NCI-H446 treated with DMSO at 0.1 percent for 48 hours (cell line): ENCODE data around the gene CENPH.
"Not testable (repeated sequence)": the region's sequence is repeated elsewhere in the genome, so short reads cannot be mapped to it uniquely, and the experiment has no call there.

Experiments
- DNase-seq: peaks from one replicate; lab custom pipeline; 2025; lab: John Stamatoyannopoulos, UW

CENPH gene

DNA sequence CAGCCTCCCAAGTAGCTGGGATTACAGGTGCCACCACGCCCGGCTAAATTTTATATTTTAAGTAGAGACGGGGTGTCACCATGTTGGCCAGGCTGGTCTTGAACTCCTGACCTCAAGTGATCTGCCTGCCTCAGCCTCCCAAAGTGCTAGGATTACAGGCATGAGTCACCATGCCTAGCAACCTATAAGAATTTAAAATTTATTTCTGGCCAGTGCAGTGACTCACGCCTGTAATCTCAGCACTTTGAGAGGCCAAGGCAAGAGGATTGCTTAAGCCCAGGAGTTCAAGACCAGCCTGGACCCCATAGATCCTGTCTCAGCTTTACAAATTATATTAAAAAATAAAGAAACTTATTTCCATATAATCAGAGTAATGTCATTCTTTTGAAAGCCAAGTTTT is 66.6 kb downstream of the CENPH start:
- DNase-seq = not testable (repeated sequence)

GRCh38 chr5:69257577-69257976 is 68.2 kb downstream of the CENPH start:
- no peak for DNase-seq
